MG63 (cell line): ENCODE results near the gene CPSF7. TPM values are rescaled to one million over a fixed set of nuclear protein-coding genes. Genes with fewer than 3 reads are reported as not detected.

Experiments used
- DNase-seq: peaks from one replicate; pipeline ENCODE4 v3.0.0-alpha.2; 2020
- H3K27me3 ChIP-seq: fragments of 250-450 bp; sonication (Bioruptor Pico); 2 replicates; pipeline ENCODE4 v1.5.1; 2020; ENCODE audit warnings: mild to moderate bottlenecking, moderate library complexity
- H3K36me3 ChIP-seq: fragments of 250-450 bp; sonication (Bioruptor Pico); 2 replicates; pipeline ENCODE4 v1.5.1; 2020; ENCODE audit warnings: mild to moderate bottlenecking, moderate library complexity
- H3K4me3 ChIP-seq: fragments of 250-450 bp; sonication (Bioruptor Pico); 2 replicates; pipeline ENCODE4 v1.5.1; 2020; ENCODE audit warnings: mild to moderate bottlenecking, moderate library complexity
- H3K9me3 ChIP-seq: fragments of 250-450 bp; sonication (Bioruptor Pico); 2 replicates; pipeline ENCODE4 v1.5.1; 2020; ENCODE audit warnings: mild to moderate bottlenecking, moderate library complexity
- total RNA-seq: library from RNA; depleted of rRNA; stranded (reverse); fragments of >200 nt; shearing (Covaris generic); gene quantifications from 2 replicates; pipeline ENCODE4 v1.2.3, GENCODE V29; 2014; ENCODE audit warnings: low replicate concordance

Gene CPSF7
- total RNA-seq, 1 experiment from 2014 or later, result 40.3 TPM

DNA sequence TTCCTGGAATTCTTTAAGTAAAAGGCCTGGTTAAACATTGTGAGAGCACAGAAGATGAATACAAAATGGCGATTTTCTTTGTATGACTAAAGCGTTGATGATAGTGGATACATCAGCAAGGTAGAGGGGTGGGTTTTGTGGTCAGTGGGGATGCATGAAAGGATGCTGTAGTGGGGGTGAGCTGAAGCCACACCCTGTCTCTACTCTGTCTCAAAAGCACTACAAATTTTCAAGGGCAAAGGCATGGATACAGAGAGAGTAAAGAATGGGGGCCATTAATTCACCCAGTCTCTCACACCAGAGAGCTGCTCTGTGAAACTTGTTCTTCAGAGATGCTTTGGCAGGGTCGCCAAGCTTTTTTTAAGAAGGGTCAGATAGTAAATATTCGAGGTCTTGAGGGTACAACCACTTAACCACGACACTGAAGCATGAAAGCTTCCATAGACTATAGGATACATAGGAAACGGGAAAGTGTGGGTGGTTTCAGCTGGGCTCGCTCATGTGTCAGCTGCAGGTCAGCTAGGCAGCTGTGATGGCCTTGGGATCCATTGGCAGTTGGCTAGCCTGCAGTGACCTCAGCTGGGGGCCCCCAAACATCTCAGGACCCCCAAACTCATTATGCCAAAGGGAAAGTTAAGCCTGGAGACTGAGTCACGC lies 59.3 kb downstream of the CPSF7 start:
- Histone ChIP-seq H3K4me3 (no peak overlapping the region), H3K36me3 (peaks cover 65% of the 10 kb centered on the region), H3K27me3 (no peaks in the 10 kb centered on the region), H3K9me3 (no peaks in the 10 kb centered on the region)
- DNase-seq, result no peak

DNA sequence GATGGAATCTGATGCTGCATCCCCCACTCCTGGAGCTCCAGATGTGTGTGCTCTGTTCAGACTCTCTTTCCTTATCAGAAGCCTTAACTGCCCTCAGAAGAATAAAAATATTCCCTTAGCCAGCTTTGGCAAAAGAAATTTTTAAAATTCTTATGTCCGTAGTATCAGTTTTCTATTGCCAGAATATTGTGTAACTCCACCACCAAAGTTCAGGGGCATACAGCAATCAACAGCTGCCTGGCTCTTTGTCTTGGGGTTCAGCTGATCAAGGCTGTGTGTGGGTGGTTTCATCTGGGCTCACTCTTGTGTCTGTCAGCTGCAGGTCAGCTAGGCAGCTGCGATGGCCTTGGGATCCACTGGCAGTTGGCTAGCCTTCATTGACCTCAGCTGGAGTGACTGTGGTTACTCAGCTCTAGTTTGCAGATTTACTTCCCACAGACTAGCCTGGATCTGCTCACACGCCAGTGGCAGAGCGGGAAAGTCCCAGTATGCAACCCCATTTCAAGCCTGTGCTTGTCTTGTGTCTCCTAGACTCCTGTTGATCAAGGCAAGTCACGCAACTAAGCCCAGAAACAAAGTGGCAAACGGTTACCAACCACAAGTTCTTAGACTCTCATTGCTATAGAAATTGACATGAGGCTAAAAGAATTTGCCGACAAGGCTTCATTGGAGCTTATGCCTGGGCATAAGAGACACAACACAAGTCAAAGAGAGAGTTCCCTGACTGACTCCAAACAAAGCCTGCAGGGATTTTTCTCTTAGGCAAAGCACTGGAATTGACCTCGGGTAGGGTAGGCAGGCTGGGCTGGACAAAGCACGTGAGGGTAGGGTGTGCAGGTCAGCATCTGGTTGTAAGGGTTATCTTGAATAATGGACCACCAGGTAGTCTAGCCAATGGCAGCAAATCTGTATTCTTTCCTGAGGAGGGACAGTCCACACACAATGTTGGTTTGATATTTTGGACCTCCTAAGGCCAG lies 60.1 kb downstream of the CPSF7 start:
- H3K27me3 ChIP-seq, result no peaks in the 10 kb centered on the region
- H3K36me3 ChIP-seq, result peaks cover 70% of the 10 kb centered on the region
- no peaks in the 10 kb centered on the region for H3K9me3 ChIP-seq
- DNase-seq, result peak; percentile 66
- H3K4me3 ChIP-seq, result no peak overlapping the region

- Histone ChIP-seq H3K4me3 (no peak overlapping the region), H3K9me3 (no peaks in the 10 kb centered on the region), H3K27me3 (no peaks in the 10 kb centered on the region), H3K36me3 (peaks cover 78% of the 10 kb centered on the region)
- no peak for DNase-seq
These were observed 61.1 kb downstream of the CPSF7 start for GRCh38 chr11:61368646-61369045.

DNA sequence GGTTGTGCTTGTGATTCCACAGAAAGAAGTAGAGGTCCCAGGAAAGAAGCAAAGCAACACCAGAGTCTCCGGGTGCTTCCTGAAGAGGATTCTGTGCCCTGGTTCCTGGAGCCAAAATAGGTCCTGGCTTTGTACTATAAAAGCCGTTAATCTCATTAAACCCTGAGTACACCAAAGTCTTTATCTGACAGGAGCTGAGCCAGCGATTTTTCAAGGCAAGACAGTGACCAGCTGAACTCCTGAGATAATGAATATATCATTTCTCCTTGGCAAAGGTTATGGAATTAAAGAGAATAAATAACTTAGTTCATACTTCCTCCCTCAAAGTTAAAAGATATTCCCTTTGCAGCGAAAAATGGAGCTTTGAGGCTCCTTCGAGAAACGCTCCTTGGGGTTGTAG lies 62.4 kb downstream of the CPSF7 start:
- no peaks in the 10 kb centered on the region for H3K9me3 ChIP-seq
- peaks cover 85% of the 10 kb centered on the region for H3K36me3 ChIP-seq
- no peak for DNase-seq
- no peaks in the 10 kb centered on the region for H3K27me3 ChIP-seq
- no peak overlapping the region for H3K4me3 ChIP-seq

DNA sequence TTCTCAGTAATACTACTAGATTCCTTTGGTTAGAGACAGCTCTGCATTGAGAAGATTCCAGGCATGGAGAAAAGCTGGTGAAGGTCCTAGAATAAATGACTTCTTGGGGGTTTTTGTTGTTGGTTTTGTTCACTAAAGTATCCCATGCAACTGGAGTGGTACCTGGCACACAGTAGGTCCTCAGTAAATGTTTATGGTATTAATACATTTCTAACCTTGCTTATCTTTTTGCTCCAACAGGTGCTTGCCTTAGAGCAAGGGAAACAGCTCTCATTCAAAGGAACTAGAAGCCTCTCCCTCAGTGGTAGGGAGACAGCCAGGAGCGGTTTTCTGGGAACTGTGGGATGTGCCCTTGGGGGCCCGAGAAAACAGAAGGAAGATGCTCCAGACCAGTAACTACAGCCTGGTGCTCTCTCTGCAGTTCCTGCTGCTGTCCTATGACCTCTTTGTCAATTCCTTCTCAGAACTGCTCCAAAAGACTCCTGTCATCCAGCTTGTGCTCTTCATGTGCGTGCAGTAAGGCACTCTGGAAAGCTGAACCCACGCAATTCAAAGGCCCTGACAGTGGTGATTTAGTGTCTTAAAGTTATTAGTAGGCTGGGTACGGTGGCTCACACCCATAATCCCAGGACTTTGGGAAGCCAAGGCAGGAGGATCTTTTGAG lies 65.6 kb downstream of the CPSF7 start:
- Histone ChIP-seq H3K4me3 (no peak overlapping the region), H3K9me3 (no peaks in the 10 kb centered on the region), H3K27me3 (no peaks in the 10 kb centered on the region), H3K36me3 (peaks cover 63% of the 10 kb centered on the region)
- no peak for DNase-seq

GRCh38 chr11:61362542-61362875 lies 67.3 kb downstream of the CPSF7 start:
- peaks cover 47% of the 10 kb centered on the region for H3K36me3 ChIP-seq
- peak; percentile 26 for DNase-seq
- no peaks in the 10 kb centered on the region for H3K9me3 ChIP-seq
- peak overlapping the region; percentile 73 for H3K4me3 ChIP-seq
- no peaks in the 10 kb centered on the region for H3K27me3 ChIP-seq

DNA sequence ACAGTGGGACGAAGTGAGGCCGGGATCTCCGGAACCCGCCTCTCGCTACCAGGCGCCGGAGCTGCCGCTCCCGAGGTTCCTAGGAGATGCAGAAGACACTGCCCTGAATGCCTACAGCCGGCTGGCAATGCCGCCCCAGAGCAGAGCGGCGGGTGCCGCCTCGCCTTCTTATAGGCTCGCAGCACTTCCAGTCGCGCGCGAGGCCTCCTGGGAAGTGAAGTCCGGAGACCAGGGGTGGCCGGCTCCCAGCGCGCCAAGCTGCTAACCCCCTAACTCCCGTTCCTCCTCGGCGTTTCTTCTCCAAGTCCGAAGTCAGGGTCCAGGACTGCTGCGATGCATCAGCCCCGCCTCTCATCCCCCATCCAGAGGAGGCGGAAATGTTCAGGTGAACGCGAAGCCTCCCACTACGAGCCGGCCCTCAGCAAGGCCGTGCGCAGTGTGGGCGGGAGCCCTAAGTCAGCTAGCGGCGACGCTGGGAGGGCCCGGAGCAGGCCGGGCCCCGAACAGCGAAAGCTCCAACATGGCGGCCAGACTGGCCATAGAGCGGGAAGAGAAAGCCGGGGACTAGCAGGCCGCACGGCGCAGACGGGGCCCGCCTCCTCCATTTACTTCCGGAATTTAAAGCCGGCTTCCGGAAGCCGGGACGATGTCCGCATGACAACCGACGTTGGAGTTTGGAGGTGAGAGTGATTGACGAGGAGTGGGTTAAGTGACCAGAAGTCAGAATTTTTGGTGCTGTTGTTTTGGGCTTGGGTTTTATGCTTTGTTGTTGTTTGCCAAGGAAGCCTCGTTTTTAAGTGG lies 67.8 kb downstream of the CPSF7 start, which contains the start of the genes CYB561A3 and TMEM138:
CYB561A3 (minus strand) TSS at position 142 of the 801 bp plus-strand sequence. CDS start 5,169 bp downstream, outside the sequence.
TMEM138 (plus strand) TSS at position 634 of the 801 bp plus-strand sequence. CDS start 2,017 bp downstream, outside the sequence.
- Histone ChIP-seq H3K9me3 (no peaks in the 10 kb centered on the region), H3K4me3 (peak within 1 kb of the TSS; percentile 73), H3K36me3 (peaks cover 41% of the 10 kb centered on the region), H3K27me3 (no peaks in the 10 kb centered on the region)
- DNase-seq, result peak; percentile 95

GRCh38 chr11:61361237-61361740 lies 68.5 kb downstream of the CPSF7 start:
- Histone ChIP-seq H3K4me3 (peak overlapping the region; percentile 73), H3K27me3 (no peaks in the 10 kb centered on the region), H3K9me3 (no peaks in the 10 kb centered on the region), H3K36me3 (peaks cover 35% of the 10 kb centered on the region)
- DNase-seq, result no peak

- H3K27me3 ChIP-seq, result no peaks in the 10 kb centered on the region
- DNase-seq, result no peak
- H3K4me3 ChIP-seq, result no peak overlapping the region
- H3K36me3 ChIP-seq, result peaks cover 17% of the 10 kb centered on the region
- no peaks in the 10 kb centered on the region for H3K9me3 ChIP-seq
These were observed 70.3 kb downstream of the CPSF7 start for GRCh38 chr11:61359516-61359915.

GRCh38 chr11:61358566-61358965 lies 71.2 kb downstream of the CPSF7 start:
- no peak for DNase-seq
- no peak overlapping the region for H3K4me3 ChIP-seq
- H3K36me3 ChIP-seq, result peaks cover 8% of the 10 kb centered on the region
- H3K27me3 ChIP-seq, result no peaks in the 10 kb centered on the region
- H3K9me3 ChIP-seq, result no peaks in the 10 kb centered on the region

GRCh38 chr11:61357894-61358239 lies 71.9 kb downstream of the CPSF7 start:
- Histone ChIP-seq H3K4me3 (no peak overlapping the region), H3K36me3 (peaks cover 3% of the 10 kb centered on the region; the same call in 1 of the 2 replicates), H3K9me3 (no peaks in the 10 kb centered on the region), H3K27me3 (no peaks in the 10 kb centered on the region)
- DNase-seq, result no peak

DNA sequence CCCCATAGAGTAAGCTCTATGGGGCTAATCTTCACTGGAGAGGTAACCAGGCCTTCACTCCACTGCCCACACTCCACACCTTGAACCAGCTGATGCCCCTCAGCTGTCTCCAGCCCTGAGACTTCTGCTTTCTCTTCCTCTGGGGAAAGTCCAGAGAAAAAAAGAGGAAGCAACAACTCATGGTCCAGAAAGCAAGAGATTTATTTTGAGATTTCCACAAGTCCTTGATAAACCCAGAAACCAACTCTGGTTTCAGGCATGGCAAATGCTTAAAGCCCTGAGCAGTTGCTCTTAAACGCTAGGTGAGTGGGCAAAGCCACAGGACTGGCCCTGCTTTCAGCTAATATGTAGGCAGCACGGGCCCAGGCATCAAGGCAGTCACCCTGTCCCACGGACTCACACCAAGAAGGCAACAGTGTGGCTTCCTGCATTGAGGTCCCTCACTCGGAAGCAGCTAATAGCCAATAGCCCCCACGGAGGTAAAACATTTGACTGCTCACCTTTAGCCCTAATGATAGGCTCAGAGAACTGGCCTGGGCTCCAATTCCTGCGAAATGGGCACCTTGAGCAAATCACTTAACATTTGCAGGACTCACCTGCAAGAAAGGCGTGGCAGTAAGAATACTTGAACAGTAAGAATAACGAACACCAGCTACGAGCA lies 72.4 kb downstream of the CPSF7 start:
- DNase-seq, result no peak

GRCh38 chr11:61356706-61357105 lies 73.1 kb downstream of the CPSF7 start:
- no peak for DNase-seq
- Histone ChIP-seq H3K27me3 (no peaks in the 10 kb centered on the region), H3K9me3 (no peaks in the 10 kb centered on the region), H3K4me3 (no peak overlapping the region), H3K36me3 (peaks cover 9% of the 10 kb centered on the region)

More for the DNA sequence above, 72.4 kb downstream of the CPSF7 start:
- Histone ChIP-seq H3K4me3 (no peak overlapping the region), H3K9me3 (no peaks in the 10 kb centered on the region), H3K27me3 (no peaks in the 10 kb centered on the region), H3K36me3 (peaks cover 6% of the 10 kb centered on the region; the same call in 1 of the 2 replicates)

- H3K9me3 ChIP-seq, result no peaks in the 10 kb centered on the region
- H3K4me3 ChIP-seq, result no peak overlapping the region
- H3K27me3 ChIP-seq, result no peaks in the 10 kb centered on the region
- no peak for DNase-seq
- H3K36me3 ChIP-seq, result peaks cover 15% of the 10 kb centered on the region
These were observed 75.6 kb downstream of the CPSF7 start for GRCh38 chr11:61354208-61354607.

GRCh38 chr11:61353131-61354067 lies 76.4 kb downstream of the CPSF7 start:
- peaks cover 19% of the 10 kb centered on the region for H3K36me3 ChIP-seq
- H3K9me3 ChIP-seq, result no peaks in the 10 kb centered on the region
- no peak overlapping the region for H3K4me3 ChIP-seq
- no peaks in the 10 kb centered on the region for H3K27me3 ChIP-seq
- no peak for DNase-seq
